Activated CD4-positive, alpha-beta T cell treated with anti-CD3 and anti-CD28 coated beads, Interleukin-2, amount 50 U/mL, for 1 hour (primary cell): ENCODE measurements around the gene EIF3A.
"Not testable (repeated sequence)": the region's sequence is repeated elsewhere in the genome, so short reads cannot be mapped to it uniquely, and the experiment has no call there.

ENCODE experiments used
- DNase-seq: peaks from one replicate; pipeline ENCODE4 v3.0.0-alpha.2; 2020

Gene EIF3A

GRCh38 chr10:119049777-119050176 is 30.8 kb downstream of the EIF3A start:
- DNase-seq, result no peak

GRCh38 chr10:119049361-119049760 is 31.3 kb downstream of the EIF3A start:
- DNase-seq, result no peak

- no peak for DNase-seq
Measured at GRCh38 chr10:119045561-119045960, 35.1 kb downstream of the EIF3A start.

- no peak for DNase-seq
Measured at GRCh38 chr10:119042169-119042568, 38.4 kb downstream of the EIF3A start.

GRCh38 chr10:119041326-119041725 is 39.3 kb downstream of the EIF3A start:
- no peak for DNase-seq

GRCh38 chr10:119039161-119039560 is 41.5 kb downstream of the EIF3A start:
- no peak for DNase-seq

- DNase-seq, result no peak
Measured at GRCh38 chr10:119031496-119032059, 49.0 kb downstream of the EIF3A start.

- peak; percentile 48 for DNase-seq
Measured at GRCh38 chr10:119030421-119031250, 50.0 kb downstream of the EIF3A start.

GRCh38 chr10:119029613-119030420 is 50.8 kb downstream of the EIF3A start, which contains the start of gene NANOS1:
Gene NANOS1 (plus strand): TSS chr10:119029714. CDS start chr10:119029802, 88 bp downstream.
- DNase-seq, result peak; percentile 9

GRCh38 chr10:119028900-119029612 is 51.6 kb downstream of the EIF3A start:
- DNase-seq, result peak; percentile 78

GRCh38 chr10:119028445-119028899 is 52.1 kb downstream of the EIF3A start:
- not testable (repeated sequence) for DNase-seq

- DNase-seq, result no peak
Measured at GRCh38 chr10:119026301-119027110, 54.1 kb downstream of the EIF3A start.

- no peak for DNase-seq
Measured at GRCh38 chr10:119025776-119026175, 54.8 kb downstream of the EIF3A start.

GRCh38 chr10:119025336-119025735 is 55.3 kb downstream of the EIF3A start:
- no peak for DNase-seq

- no peak for DNase-seq
Measured at GRCh38 chr10:119024882-119025281, 55.7 kb downstream of the EIF3A start.

GRCh38 chr10:119023553-119023868 is 57.1 kb downstream of the EIF3A start:
- DNase-seq, result no peak

- DNase-seq, result no peak
Measured at GRCh38 chr10:119022846-119023552, 57.6 kb downstream of the EIF3A start.

GRCh38 chr10:119020627-119020946 is 60.0 kb downstream of the EIF3A start:
- no peak for DNase-seq

- DNase-seq, result no peak
Measured at GRCh38 chr10:119007211-119007574, 73.4 kb downstream of the EIF3A start.

GRCh38 chr10:119006451-119007210 is 74.0 kb downstream of the EIF3A start:
- no peak for DNase-seq
